Measurements from ENCODE around the gene NFKBIE. TPM values are rescaled to one million over a fixed set of nuclear protein-coding genes. Genes with fewer than 3 reads are reported as not detected.

Gene NFKBIE
- total RNA-seq, 1 experiment from 2014 or later, result 9.7 TPM

- peak within 1 kb of the TSS; percentile 60 for H3K4me2 ChIP-seq (ENCODE audit: insufficient read depth, insufficient read length, low read length)
- WGBS (ENCODE audit: extremely low coverage, insufficient read length, low lambda C conversion rate), result no CpG with 5 or more reads among the region's 73 CpGs
- no peak within 1 kb of the TSS for H4K5ac ChIP-seq (ENCODE audit: insufficient read length, low read depth, low read length)
- H3K9ac ChIP-seq (ENCODE audit: extremely low read depth, insufficient read length, low read length), result peak within 1 kb of the TSS; percentile 21
- no peaks in the 10 kb centered on the region for H3K9me3 ChIP-seq (ENCODE audit: control insufficient read depth, low read depth, low read length)
- no peak within 1 kb of the TSS for H2BK12ac ChIP-seq (ENCODE audit: insufficient read length, low read depth, low read length)
- peak within 1 kb of the TSS; percentile 35 to 93 (median 93); a peak in 5 of 7 replicates for H3K27ac Mint-ChIP-seq
- no peaks in the 10 kb centered on the region for H3K27me3 ChIP-seq (ENCODE audit: insufficient read depth, low read length)
- peaks cover 55 to 63% of the 10 kb centered on the region in 2 experiments for H3K4me1 Mint-ChIP-seq
- peaks cover 1% of the 10 kb centered on the region; the same call in 1 of the 2 replicates for H3K27me3 Mint-ChIP-seq (ENCODE audit: low read depth)
- H3K4ac ChIP-seq (ENCODE audit: low read depth, low read length), result no peak within 1 kb of the TSS
- no peak within 1 kb of the TSS for H3T11ph ChIP-seq (ENCODE audit: low read length)
- peaks cover 17% of the 10 kb centered on the region; the same call in 1 of the 2 replicates for H3K79me2 ChIP-seq (ENCODE audit: insufficient read depth, low read length)
- no peak within 1 kb of the TSS for H3K27ac ChIP-seq (ENCODE audit: insufficient read length, low read depth, low read length)
- H2BK5ac ChIP-seq (ENCODE audit: insufficient read length, low read length), result no peak within 1 kb of the TSS
- no peak within 1 kb of the TSS for H2BK20ac ChIP-seq (ENCODE audit: low read depth, low read length, poor library complexity, severe bottlenecking)
- peak within 1 kb of the TSS; percentile 0; the same call in 1 of the 2 replicates for H3K14ac ChIP-seq (ENCODE audit: insufficient read depth, low read length)
- no peak within 1 kb of the TSS for H2BK15ac ChIP-seq (ENCODE audit: low read depth, low read length)
- no peak within 1 kb of the TSS for H3K23ac ChIP-seq (ENCODE audit: insufficient read length, low read depth, low read length)
- no peak within 1 kb of the TSS for H2BK120ac ChIP-seq (ENCODE audit: low read depth, low read length, poor library complexity, severe bottlenecking)
- peak; percentile 58 for TF ChIP-seq CTCF (conservative IDR thresholded peaks at IDR 0.05)
- peak within 1 kb of the TSS; percentile 85 to 96 for H3K4me3 Mint-ChIP-seq
- H3K56ac ChIP-seq (ENCODE audit: insufficient read length, low read depth, low read length), result no peak within 1 kb of the TSS
- H3K79me1 ChIP-seq (ENCODE audit: insufficient read depth, low read depth, low read length, poor library complexity, severe bottlenecking), result peaks cover 17% of the 10 kb centered on the region
- no peak within 1 kb of the TSS for H2AFZ ChIP-seq (ENCODE audit: low read length)
- H3K23me2 ChIP-seq (ENCODE audit: insufficient read length, low read depth, low read length, poor library complexity, severe bottlenecking), result peaks cover 20% of the 10 kb centered on the region
- no peak within 1 kb of the TSS for H2AK5ac ChIP-seq (ENCODE audit: insufficient read length, low read length)
- H4K91ac ChIP-seq (ENCODE audit: insufficient read length, low read depth, low read length), result no peak within 1 kb of the TSS
- H3K4me1 ChIP-seq (ENCODE audit: insufficient read depth, low read length), result peaks cover 16% of the 10 kb centered on the region; the same call in 1 of the 2 replicates
- H3K36me3 Mint-ChIP-seq (ENCODE audit: insufficient read depth in 1 of 3, low read depth in 3 of 3), result peaks cover 8 to 13% (median 9%) of the 10 kb centered on the region in 3 experiments; a peak in 5 of 7 replicates
- peaks cover 2% of the 10 kb centered on the region for H4K20me1 ChIP-seq (ENCODE audit: control insufficient read depth, insufficient read depth, insufficient read length)
- H3K18ac ChIP-seq (ENCODE audit: insufficient read length, low read depth, low read length), result no peak within 1 kb of the TSS
- DNase-seq, result peak; percentile 84
- no peaks in the 10 kb centered on the region; a peak in 1 of 5 replicates for H3K9me3 Mint-ChIP-seq
- H4K8ac ChIP-seq (replicated peaks; ENCODE audit: insufficient read length, low read depth, low read length), result no peak within 1 kb of the TSS
These were observed 41.9 kb downstream of the NFKBIE start, which contains the start of gene SLC29A1 for GRCh38 chr6:44223319-44224028. SLC29A1 (plus strand) TSS chr6:44223595; CDS start chr6:44227314, 3,719 bp downstream.

Measured in H9 (cell line).